DMS 273 (cell line): ENCODE data around the gene DEDD2.
A peak's percentile ranks its signal among the peaks of the same experiment; 100 is the strongest.

Experiments used
- DNase-seq: peaks from one replicate; lab custom pipeline; 2025; ENCODE audit not compliant: unreplicated experiment; lab: John Stamatoyannopoulos, UW

The DEDD2 gene

GRCh38 chr19:42175952-42176648 lies 41.4 kb downstream of the DEDD2 start:
- peak; percentile 56 for DNase-seq

DNA sequence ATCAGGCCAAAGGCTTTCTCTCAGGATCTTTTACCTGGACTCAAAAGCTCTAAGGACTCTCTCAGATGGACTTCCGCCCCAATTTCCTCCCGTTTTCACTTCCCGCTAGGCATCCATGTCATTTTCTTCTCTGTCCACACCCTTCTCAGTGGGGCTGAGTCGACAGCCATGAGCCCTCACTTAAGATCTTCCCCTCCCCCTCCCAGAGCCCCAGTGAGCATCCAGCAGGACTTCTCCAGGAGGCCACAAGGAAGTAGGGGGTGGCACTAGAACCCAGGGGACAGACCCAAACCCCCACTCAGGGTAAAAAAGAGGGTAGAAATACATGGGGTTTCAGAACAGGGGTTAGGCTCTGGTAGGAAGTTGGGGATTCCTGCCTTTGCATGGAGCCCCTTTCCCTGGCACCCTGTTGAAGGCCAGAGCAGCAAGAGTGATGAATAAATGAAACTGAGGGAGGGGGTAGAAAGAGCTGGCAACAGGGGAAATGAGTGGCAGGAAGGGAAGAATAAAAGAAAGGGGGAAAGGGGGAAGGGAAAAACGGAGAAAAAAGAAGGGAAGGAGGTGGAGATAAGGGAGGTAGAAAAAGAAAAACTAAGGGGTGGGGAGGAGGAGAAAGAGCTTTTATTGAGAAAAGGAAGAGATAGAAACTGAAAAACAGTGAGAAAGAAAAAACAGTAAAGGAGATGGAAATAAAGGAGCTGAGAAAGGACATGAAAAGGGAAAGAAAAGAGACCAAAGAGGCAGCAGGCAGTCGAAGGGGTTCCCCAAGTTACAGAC lies 42.3 kb downstream of the DEDD2 start:
- no peak for DNase-seq

GRCh38 chr19:42174188-42174587 lies 43.3 kb downstream of the DEDD2 start:
- DNase-seq: no peak

- no peak for DNase-seq
Measured at GRCh38 chr19:42173695-42174094, 43.8 kb downstream of the DEDD2 start.

- DNase-seq: no peak
Measured at GRCh38 chr19:42172261-42172660, 45.2 kb downstream of the DEDD2 start.

GRCh38 chr19:42170715-42171114 lies 46.8 kb downstream of the DEDD2 start:
- DNase-seq: no peak

- DNase-seq: no peak
Measured at GRCh38 chr19:42169486-42170413, 47.7 kb downstream of the DEDD2 start.

DNA sequence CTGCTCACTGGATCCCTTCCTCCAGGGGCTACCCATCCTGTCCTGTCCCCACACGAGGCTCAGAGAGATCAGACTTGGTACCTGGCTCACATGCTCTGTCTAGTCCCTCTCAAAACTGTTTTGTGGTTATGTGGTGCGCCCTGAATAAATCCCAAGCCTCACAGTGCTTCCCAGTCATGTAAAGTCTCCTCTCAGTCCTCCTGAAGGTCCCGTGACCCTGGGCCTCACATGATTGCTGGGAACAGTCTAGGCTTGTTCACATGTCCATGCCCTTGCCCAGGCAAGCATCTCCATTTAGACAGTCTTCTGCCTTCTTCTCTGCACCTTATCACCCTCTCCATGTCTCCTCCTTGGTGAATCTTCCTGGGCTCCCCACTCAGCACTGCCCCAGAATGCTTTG lies 49.3 kb downstream of the DEDD2 start:
- DNase-seq: no peak

DNA sequence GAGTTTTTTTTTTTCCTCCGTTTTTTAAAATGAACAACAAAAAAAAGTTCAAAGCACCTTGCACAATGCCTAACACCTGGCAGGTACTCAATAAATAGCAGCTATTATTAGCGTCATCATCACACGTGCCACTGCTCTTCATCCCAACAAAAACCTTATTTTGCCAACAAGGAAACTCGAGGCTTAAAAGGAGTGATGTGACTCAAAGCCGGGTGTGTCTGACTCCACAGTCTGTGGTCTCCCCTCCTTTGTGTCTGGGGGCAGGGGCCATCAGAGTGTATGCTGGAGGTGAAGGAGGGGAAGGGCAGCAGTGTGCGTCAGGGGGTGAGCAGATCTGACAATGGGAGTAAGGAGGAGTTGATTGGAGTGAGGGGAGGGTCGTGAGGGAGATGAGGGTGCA lies 51.2 kb downstream of the DEDD2 start:
- DNase-seq: no peak

GRCh38 chr19:42165146-42165545 lies 52.3 kb downstream of the DEDD2 start:
- no peak for DNase-seq

GRCh38 chr19:42161616-42162263 lies 55.7 kb downstream of the DEDD2 start:
- no peak for DNase-seq

GRCh38 chr19:42159942-42160341 lies 57.5 kb downstream of the DEDD2 start:
- DNase-seq: no peak

DNA sequence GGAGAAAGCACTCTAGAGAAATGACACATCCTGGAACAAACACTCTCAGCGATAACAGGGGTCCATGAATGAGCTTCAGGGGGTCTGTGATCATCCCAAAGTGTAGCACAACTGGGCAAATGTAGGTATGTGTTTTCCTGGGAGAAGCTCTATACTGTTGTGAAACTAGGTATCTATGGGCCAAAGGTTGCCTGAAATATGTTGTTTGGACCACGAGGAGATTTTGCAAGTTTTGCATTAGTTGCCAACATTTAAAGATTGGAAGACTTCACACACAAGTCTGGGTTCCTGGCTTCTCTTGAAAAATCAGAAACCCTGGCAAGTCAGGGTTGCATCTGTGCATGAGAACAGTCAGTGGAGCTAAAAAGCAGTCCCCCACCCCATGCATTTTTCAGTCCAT lies 58.6 kb downstream of the DEDD2 start:
- no peak for DNase-seq

- no peak for DNase-seq
Measured at GRCh38 chr19:42156571-42156970, 60.9 kb downstream of the DEDD2 start.

GRCh38 chr19:42155796-42156195 lies 61.7 kb downstream of the DEDD2 start:
- DNase-seq: no peak

- DNase-seq: no peak
Measured at GRCh38 chr19:42154471-42155323, 62.8 kb downstream of the DEDD2 start.

- no peak for DNase-seq
Measured at GRCh38 chr19:42153672-42154433, 63.6 kb downstream of the DEDD2 start.

- DNase-seq: no peak
Measured at GRCh38 chr19:42152910-42153671, 64.4 kb downstream of the DEDD2 start.
